Spleen (tissue), 11 donors: ENCODE data around the gene AXIN1. TPM values are rescaled to one million over a fixed set of nuclear protein-coding genes. Genes with fewer than 3 reads are reported as not detected.

ENCODE experiments used
- DNase-seq: peaks from one replicate; pipeline ENCODE4 v3.0.0-alpha.2; 2020
- H3K27ac ChIP-seq, 8 donors: fragments of 200-600 bp; sonication (generic) in 7 of 8; 1 replicate in 4 of 8; 2 replicates in 4 of 8; pipeline versions ENCODE4 v1.5.0 to v1.8.0; 2016 to 2021; ENCODE audit warnings: inconsistent platforms in 4 of 8, mild to moderate bottlenecking in 4 of 8, moderate library complexity in 1 of 8
- H3K27me3 ChIP-seq, 7 donors: fragments of 200-600 bp; sonication (generic) in 6 of 7; replicated peaks in 1 of 7; 1 replicate in 4 of 7; 2 replicates in 3 of 7; pipeline versions ENCODE4 v1.5.0 to v1.8.0; 2016 to 2021; ENCODE audit warnings: inconsistent platforms in 3 of 7, mild to moderate bottlenecking in 1 of 7
- H3K36me3 ChIP-seq, 6 donors: fragments of 200-600 bp; sonication (generic) in 5 of 6; 1 replicate in 4 of 6; 2 replicates in 2 of 6; pipeline versions ENCODE4 v1.5.0 to v1.8.0; 2016 to 2021; ENCODE audit warnings: inconsistent platforms in 2 of 6
- H3K4me1 ChIP-seq, 6 donors: fragments of 200-600 bp; sonication (generic) in 5 of 6; 1 replicate in 3 of 6; 2 replicates in 3 of 6; pipeline versions ENCODE4 v1.5.0 to v1.8.0; 2016 to 2021; ENCODE audit warnings: inconsistent platforms in 3 of 6
- H3K4me3 ChIP-seq, 8 donors: fragments of 200-600 bp; sonication (generic) in 7 of 8; 1 replicate in 4 of 8; 2 replicates in 4 of 8; pipeline versions ENCODE4 v1.5.0 to v1.8.0; 2016 to 2021; ENCODE audit warnings: inconsistent platforms in 4 of 8, mild to moderate bottlenecking in 4 of 8, moderate library complexity in 2 of 8
- H3K9me3 ChIP-seq, 8 donors: fragments of 200-600 bp; sonication (generic) in 7 of 8; 1 replicate in 4 of 8; 2 replicates in 4 of 8; pipeline versions ENCODE4 v1.5.0 to v1.8.0; 2016 to 2021; ENCODE audit warnings: inconsistent platforms in 4 of 8
- POLR2A ChIP-seq, 3 donors: fragments of 450-650 bp; IDR thresholded peaks; one replicate each; pipeline ENCODE4 v1.5.1; 2017; ENCODE audit warnings: antibody characterized with exemption in 3 of 3, mild to moderate bottlenecking in 1 of 3
- POLR2AphosphoS5 ChIP-seq, 3 donors: sonication (generic); formaldehyde crosslinking; IDR thresholded peaks; one replicate each; pipeline ENCODE4 v1.5.1; 2017; ENCODE audit warnings: antibody characterized with exemption in 3 of 3
- WGBS, 5 donors: extraction: QIAGEN DNeasy Blood & Tissue Kit in 3 of 5; methylation state at CpG; one replicate each; pipeline versions ENCODE4 v1.1.5 to v1.1.7; 2013 to 2018; 5-methylcytosine and 5-hydroxymethylcytosine counted together
- intact Hi-C: fragments of 100-400 bp; cut with DNase I; formaldehyde crosslinking; loops from one replicate; pipeline ENCODE4 v1.15.0; 2023; ENCODE audit warnings: low total_unique reads
- polyA plus RNA-seq, 3 donors: library from polyadenylated mRNA; stranded (reverse); fragments of 200-250 nt; gene quantifications; one replicate each; pipeline ENCODE4 v1.2.1, GENCODE V29; 2013
- total RNA-seq, 7 donors: library from RNA; depleted of rRNA in 3 of 7; stranded (reverse); fragments of >200 nt in 3 of 7; fragmentation: NEBNext Ultra II Directional in 4 of 7; extraction: Animal tissue kit (Norgen Biotek cat#: 25700) in 4 of 7; gene quantifications; one replicate each; pipeline versions ENCODE4 v1.1.0 to v1.2.1, GENCODE V29; 2016 to 2021
- TF ChIP-seq, protein P1 (sequence below), 11 experiments: fragments of 200-600 bp in 7 of 11; fragments of 450-650 bp in 4 of 11; sonication (generic) in 4 of 11; IDR thresholded peaks in 8 of 11; conservative IDR thresholded peaks in 3 of 11; 1 replicate in 7 of 11; 2 replicates in 4 of 11; pipeline versions ENCODE4 v1.4.0 to v1.8.0; 2016 to 2021; ENCODE audit warnings: antibody characterized with exemption in 11 of 11, inconsistent platforms in 4 of 11, mild to moderate bottlenecking in 1 of 11
- donor health status: healthy with polysubstance abuse.
- donor health status: DM: no; HTN: no; CAD: no; lungs with moderate emphysema.
- donor health status: DM: no; HTN: no; CAD: no.
- donor health status: Bipolar disorder and iron deficiency.
- donor health status: healthy.
- donor health status: DM: no; HTN: no; CAD: no.
- donor health status: DM: yes; HTN: yes; CAD: no.

The AXIN1 gene
- total and polyA plus RNA-seq, 10 donors = 12.9 to 27.3 (median 23.9) TPM

DNA sequence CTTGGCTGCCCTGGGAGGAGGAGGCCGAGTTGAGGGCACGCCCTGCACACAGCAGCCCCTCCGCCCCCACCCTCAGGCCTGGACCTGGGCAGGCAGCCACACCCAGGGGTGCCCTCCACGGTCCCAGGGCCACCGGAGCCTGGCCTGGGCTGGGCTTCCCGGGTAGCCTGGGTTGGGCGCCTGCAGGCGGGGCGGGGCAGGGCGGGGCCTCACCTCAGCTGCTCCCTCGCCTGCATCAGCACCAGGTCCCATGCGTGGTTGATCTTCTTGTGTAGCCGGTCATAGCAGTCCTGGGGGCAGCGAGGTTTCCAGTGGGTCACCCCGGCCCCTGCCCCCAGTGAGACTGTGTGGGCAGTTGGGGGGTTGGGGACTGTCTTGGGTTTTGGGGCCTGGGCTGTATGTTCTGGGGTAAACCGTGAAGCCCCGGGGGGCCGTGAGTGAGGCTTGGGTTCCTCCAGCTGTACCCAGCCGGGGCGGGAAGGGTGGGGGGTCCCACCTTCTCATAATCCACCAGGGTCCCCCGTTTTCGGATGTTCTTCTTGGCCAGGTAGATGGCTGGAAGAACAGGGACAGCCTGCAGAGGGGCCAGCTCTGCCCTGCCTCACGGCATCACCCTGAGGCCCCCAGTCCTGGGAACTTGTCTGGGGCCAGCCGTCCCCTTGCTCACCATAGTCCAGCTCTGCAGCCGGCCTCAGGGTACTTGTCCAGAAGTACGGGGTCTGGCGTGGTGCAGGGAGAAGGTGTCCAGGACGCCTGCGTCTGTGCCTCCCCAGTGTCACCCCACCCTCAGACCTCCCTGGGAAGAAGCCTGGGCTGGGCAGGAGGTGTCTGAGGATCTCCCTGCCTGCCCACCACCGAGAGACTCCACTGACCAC lies 78.7 kb downstream of the AXIN1 start:
- no peak overlapping the region for H3K4me3 ChIP-seq
- intact Hi-C loops = no loop called here
- no peak overlapping the region for H3K27ac ChIP-seq
- DNase-seq = no peak
- no peaks in the 10 kb centered on the region for H3K36me3 ChIP-seq
- H3K9me3 ChIP-seq = no peaks in the 10 kb centered on the region
- WGBS, 5 donors = 83 to 92% (median 85%) methylated on average over 15 to 30 of the region's 30 CpGs
- H3K27me3 ChIP-seq = peaks cover 0 to 85% (median 23%) of the 10 kb centered on the region in 7 donors
- H3K4me1 ChIP-seq = peaks cover 0 to 19% (median 9%) of the 10 kb centered on the region in 6 donors
- TF ChIP-seq, protein P1, sequence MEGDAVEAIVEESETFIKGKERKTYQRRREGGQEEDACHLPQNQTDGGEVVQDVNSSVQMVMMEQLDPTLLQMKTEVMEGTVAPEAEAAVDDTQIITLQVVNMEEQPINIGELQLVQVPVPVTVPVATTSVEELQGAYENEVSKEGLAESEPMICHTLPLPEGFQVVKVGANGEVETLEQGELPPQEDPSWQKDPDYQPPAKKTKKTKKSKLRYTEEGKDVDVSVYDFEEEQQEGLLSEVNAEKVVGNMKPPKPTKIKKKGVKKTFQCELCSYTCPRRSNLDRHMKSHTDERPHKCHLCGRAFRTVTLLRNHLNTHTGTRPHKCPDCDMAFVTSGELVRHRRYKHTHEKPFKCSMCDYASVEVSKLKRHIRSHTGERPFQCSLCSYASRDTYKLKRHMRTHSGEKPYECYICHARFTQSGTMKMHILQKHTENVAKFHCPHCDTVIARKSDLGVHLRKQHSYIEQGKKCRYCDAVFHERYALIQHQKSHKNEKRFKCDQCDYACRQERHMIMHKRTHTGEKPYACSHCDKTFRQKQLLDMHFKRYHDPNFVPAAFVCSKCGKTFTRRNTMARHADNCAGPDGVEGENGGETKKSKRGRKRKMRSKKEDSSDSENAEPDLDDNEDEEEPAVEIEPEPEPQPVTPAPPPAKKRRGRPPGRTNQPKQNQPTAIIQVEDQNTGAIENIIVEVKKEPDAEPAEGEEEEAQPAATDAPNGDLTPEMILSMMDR (IDR thresholded peaks at IDR 0.05 in 8 of 11, conservative IDR thresholded peaks at IDR 0.05 in 3 of 11) = no peak
- no peak for TF ChIP-seq POLR2A (IDR thresholded peaks at IDR 0.05)
- no peak for TF ChIP-seq POLR2AphosphoS5 (IDR thresholded peaks at IDR 0.05)

DNA sequence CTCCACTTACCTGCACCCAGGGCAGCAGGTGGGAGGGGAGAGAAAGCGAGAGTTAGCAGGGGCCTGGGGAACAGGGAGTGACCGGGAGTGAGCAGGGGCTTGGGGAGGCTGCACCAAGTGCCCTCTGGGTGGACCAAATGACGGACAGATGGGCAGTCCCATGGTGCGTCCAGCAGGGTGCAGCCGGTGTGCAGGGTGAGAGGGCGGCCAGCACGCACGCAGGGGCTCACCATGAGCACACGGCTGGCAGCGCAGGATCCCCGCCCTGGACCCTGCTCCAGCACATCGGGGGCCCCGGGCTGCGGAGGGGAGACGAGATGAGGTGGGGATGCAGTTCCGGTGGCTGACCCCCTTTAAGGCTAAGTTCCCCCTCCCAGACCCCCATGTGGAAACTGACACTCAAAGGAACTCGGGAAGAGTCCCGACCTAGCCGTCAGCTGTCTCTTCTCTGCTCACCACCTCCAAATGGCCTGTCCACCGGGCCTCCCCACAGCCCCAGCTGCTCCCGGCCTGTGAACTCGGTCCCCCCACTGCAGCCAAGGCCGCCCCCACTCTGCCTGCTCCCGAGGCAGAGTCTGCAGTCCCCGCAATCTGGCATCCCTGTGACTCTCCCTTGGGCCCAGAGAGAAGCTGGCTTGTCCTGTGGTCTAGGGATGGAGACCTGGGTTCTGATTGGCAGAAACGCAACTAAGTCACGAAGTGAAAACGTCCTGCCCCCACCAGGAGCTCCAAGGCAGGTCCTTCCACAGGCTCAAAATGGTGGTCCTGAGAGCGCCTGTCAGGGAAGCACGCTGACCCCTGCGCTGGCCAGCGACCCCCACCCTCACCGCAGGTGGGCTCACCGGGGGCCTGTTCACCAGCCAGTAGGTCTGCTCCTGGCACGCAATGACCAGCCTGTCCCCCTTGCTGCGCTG lies 79.6 kb downstream of the AXIN1 start:
- WGBS, 5 donors = 77 to 86% (median 85%) methylated on average over 20 to 36 of the region's 36 CpGs
- TF ChIP-seq POLR2A (IDR thresholded peaks at IDR 0.05) = no peak
- TF ChIP-seq, protein P1 (IDR thresholded peaks at IDR 0.05 in 8 of 11, conservative IDR thresholded peaks at IDR 0.05 in 3 of 11) = no peak
- TF ChIP-seq POLR2AphosphoS5 (IDR thresholded peaks at IDR 0.05) = no peak
- DNase-seq = no peak
- intact Hi-C loops = no loop called here
- Histone ChIP-seq H3K27me3 (peaks cover 0 to 76% (median 23%) of the 10 kb centered on the region in 7 donors), H3K27ac (no peak overlapping the region), H3K4me1 (peaks cover 0 to 19% (median 8%) of the 10 kb centered on the region in 6 donors), H3K4me3 (no peak overlapping the region), H3K36me3 (no peaks in the 10 kb centered on the region), H3K9me3 (no peaks in the 10 kb centered on the region)

DNA sequence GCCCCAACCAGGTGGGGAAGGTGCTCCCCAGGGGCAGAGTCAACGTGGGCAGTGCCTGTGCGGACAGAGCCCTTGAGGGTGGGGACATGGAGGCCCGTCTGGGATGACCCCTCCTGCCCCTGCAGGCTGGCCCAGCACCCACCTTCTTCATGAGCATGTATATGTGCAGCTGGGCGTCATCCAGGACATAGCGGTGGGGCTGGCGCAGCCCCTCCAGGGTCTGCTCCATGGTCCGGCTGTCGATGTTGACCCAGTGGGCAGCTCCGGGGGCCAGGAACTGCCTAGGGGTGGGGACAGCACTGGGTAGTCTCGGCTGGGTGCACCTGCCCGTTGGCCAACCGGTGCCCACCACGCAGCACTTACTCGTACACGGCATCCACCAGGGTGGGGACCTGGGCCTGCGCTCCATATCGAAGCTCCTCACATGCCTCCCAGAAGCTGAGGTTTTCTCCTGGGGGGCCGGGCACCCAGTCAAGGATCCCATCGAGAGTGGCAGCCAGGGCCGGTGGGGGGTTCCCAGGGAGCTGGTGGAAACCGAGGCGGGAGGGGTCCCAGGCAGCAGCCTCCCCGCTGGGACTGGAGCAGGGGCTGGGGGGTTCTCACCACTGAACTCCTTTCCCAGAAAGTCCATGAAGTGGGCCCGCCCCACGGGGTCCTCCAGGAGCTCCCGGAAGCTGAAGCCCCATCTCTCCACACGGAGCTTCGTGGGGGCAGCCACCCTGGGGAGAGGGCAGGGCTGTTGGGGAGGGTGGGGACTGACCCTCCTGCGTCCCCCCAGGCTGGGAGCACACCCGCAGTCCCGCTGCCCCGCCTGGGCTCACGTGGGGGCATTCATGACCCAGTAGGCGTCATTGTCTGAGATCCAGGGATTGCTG lies 81.9 kb downstream of the AXIN1 start:
- no peak for DNase-seq
- 69 to 89% (median 88%) methylated on average over 3 to 34 of the region's 34 CpGs for WGBS, 5 donors
- TF ChIP-seq, protein P1 (IDR thresholded peaks at IDR 0.05 in 8 of 11, conservative IDR thresholded peaks at IDR 0.05 in 3 of 11) = no peak
- no peak for TF ChIP-seq POLR2AphosphoS5 (IDR thresholded peaks at IDR 0.05)
- no peak for TF ChIP-seq POLR2A (IDR thresholded peaks at IDR 0.05)
- intact Hi-C loops = no loop called here
- Histone ChIP-seq H3K4me1 (peaks cover 0 to 17% (median 8%) of the 10 kb centered on the region in 6 donors), H3K9me3 (no peaks in the 10 kb centered on the region), H3K4me3 (no peak overlapping the region), H3K27ac (no peak overlapping the region), H3K27me3 (peaks cover 0 to 53% (median 23%) of the 10 kb centered on the region in 7 donors), H3K36me3 (peaks cover 0 to 2% (median 0%) of the 10 kb centered on the region in 6 donors)
